H1 (cell line): ENCODE measurements around the gene CACNA1C. TPM values are rescaled to one million over a fixed set of nuclear protein-coding genes. Genes with fewer than 3 reads are reported as not detected.

ENCODE experiments used
- CTCF ChIA-PET: fragments of 300-600 bp; sonication (Branson Sonifier 250); formaldehyde crosslinking; loops from one replicate; lab custom pipeline; 2021; ENCODE audit not compliant: partially characterized antibody; lab: Charles Lee
- POLR2A ChIA-PET: fragments of 300-600 bp; sonication (Branson Sonifier 250); formaldehyde crosslinking; loops from one replicate; lab custom pipeline; 2021; ENCODE audit warnings: inconsistent platforms; ENCODE audit not compliant: partially characterized antibody; lab: Charles Lee
- DNase-seq, 2 experiments: peaks; one replicate each; pipeline versions ENCODE4 v3.0.0 to v3.0.0-alpha.2; 2010 to 2022; ENCODE audit warnings: low spot score in 2 of 2, low read depth in 1 of 2, mixed read lengths in 1 of 2
- FAIRE-seq: peaks from 2 replicates; lab custom pipeline; 2011; peaks lifted over from hg19 to GRCh38; lab: Jason Lieb, UNC
- H2AFZ ChIP-seq: 2 replicates; pipeline ENCODE4 v1.8.1; 2012; ENCODE audit warnings: low read length, inconsistent platforms
- H2AK5ac ChIP-seq: 2 replicates; pipeline ENCODE4 v1.6.1; 2013; ENCODE audit warnings: low read depth, low read length
- H2BK120ac ChIP-seq: replicated peaks from 2 replicates; pipeline ENCODE3; 2013; ENCODE audit warnings: low read depth, low read length, inconsistent platforms
- H2BK12ac ChIP-seq: 2 replicates; pipeline ENCODE4 v1.6.1; 2013; ENCODE audit warnings: low read depth, low read length
- H2BK15ac ChIP-seq: 2 replicates; pipeline ENCODE4 v1.6.1; 2013; ENCODE audit warnings: low read length
- H2BK20ac ChIP-seq: 2 replicates; pipeline ENCODE4 v1.6.1; 2013; ENCODE audit warnings: low read length
- H2BK5ac ChIP-seq: 2 replicates; pipeline ENCODE4 v1.6.1; 2013; ENCODE audit warnings: low read depth, low read length
- H3K14ac ChIP-seq: 2 replicates; pipeline ENCODE4 v1.6.1; 2013; ENCODE audit warnings: inconsistent platforms; ENCODE audit not compliant: insufficient read length
- H3K18ac ChIP-seq: 2 replicates; pipeline ENCODE4 v1.6.1; 2013; ENCODE audit warnings: low read length; ENCODE audit errors: extremely low read depth
- H3K23ac ChIP-seq: 2 replicates; pipeline ENCODE4 v1.6.1; 2013; ENCODE audit warnings: inconsistent platforms; ENCODE audit not compliant: insufficient read length
- H3K23me2 ChIP-seq: 2 replicates; pipeline ENCODE4 v1.6.1; 2013; ENCODE audit warnings: low read depth, low read length
- H3K27ac ChIP-seq: 2 replicates; pipeline ENCODE4 v1.6.1; 2011; ENCODE audit warnings: low read depth, low read length, inconsistent platforms
- H3K27me3 ChIP-seq, 4 experiments: replicated peaks in 1 of 4; 1 replicate in 1 of 4; 2 replicates in 3 of 4; pipeline versions ENCODE4 v1.6.1 to v1.8.1; 2011 to 2013; ENCODE audit warnings: low read length in 3 of 4, mild to moderate bottlenecking in 3 of 4, inconsistent platforms in 2 of 4, mixed read lengths in 2 of 4, moderate library complexity in 1 of 4; ENCODE audit not compliant: control insufficient read depth in 3 of 4, insufficient read depth in 3 of 4; ENCODE audit errors: extremely low read depth in 1 of 4
- H3K36me3 ChIP-seq, 4 experiments: 2 replicates each; pipeline versions ENCODE4 v1.6.1 to v1.8.1; 2011 to 2013; ENCODE audit warnings: mild to moderate bottlenecking in 4 of 4, low read length in 3 of 4, moderate library complexity in 2 of 4, control low read depth in 1 of 4, inconsistent platforms in 1 of 4; ENCODE audit not compliant: insufficient read depth in 4 of 4, control insufficient read depth in 2 of 4
- H3K4ac ChIP-seq: replicated peaks from 2 replicates; pipeline ENCODE3; 2013; ENCODE audit warnings: low read length, low read depth, mixed read lengths, inconsistent platforms; ENCODE audit not compliant: insufficient read length
- H3K4me1 ChIP-seq, 4 experiments: replicated peaks in 1 of 4; 1 replicate in 1 of 4; 2 replicates in 3 of 4; pipeline versions ENCODE4 v1.6.1 to v1.8.1; 2011 to 2013; ENCODE audit warnings: low read length in 3 of 4, inconsistent platforms in 2 of 4, mixed read lengths in 1 of 4; ENCODE audit not compliant: insufficient read depth in 4 of 4, control insufficient read depth in 3 of 4
- H3K4me2 ChIP-seq, 2 experiments: 2 replicates each; pipeline versions ENCODE4 v1.6.1 to v1.8.1; 2011 to 2013; ENCODE audit warnings: low read depth in 2 of 2, low read length in 2 of 2, control low read depth in 1 of 2, inconsistent platforms in 1 of 2, mild to moderate bottlenecking in 1 of 2; ENCODE audit not compliant: insufficient read depth in 1 of 2
- H3K4me3 ChIP-seq, 4 experiments: fragments of 200-600, 300-600 bp in 1 of 4; sonication (generic), shearing (Covaris generic), sonication (Bioruptor Twin) in 1 of 4; 2 replicates each; pipeline versions ENCODE4 v1.5.1 to v1.8.1; 2011 to 2016; ENCODE audit warnings: low read length in 4 of 4, low read depth in 3 of 4, control low read depth in 2 of 4, inconsistent platforms in 2 of 4, mild to moderate bottlenecking in 2 of 4, mixed read lengths in 1 of 4, moderate library complexity in 1 of 4; ENCODE audit not compliant: insufficient read depth in 2 of 4; ENCODE audit errors: extremely low read depth in 1 of 4
- H3K56ac ChIP-seq: replicated peaks from 2 replicates; pipeline ENCODE3; 2013; ENCODE audit warnings: low read depth, mild to moderate bottlenecking, mixed read lengths, low read length, inconsistent platforms; ENCODE audit not compliant: insufficient read length
- H3K79me1 ChIP-seq: 2 replicates; pipeline ENCODE4 v1.6.1; 2013; ENCODE audit warnings: low read depth, low read length, control low read depth
- H3K79me2 ChIP-seq, 2 experiments: 2 replicates each; pipeline versions ENCODE4 v1.6.1 to v1.8.1; 2012 to 2013; ENCODE audit warnings: low read length in 2 of 2, mild to moderate bottlenecking in 2 of 2, inconsistent platforms in 1 of 2; ENCODE audit not compliant: insufficient read depth in 2 of 2, control insufficient read depth in 1 of 2
- H3K9ac ChIP-seq, 4 experiments: replicated peaks in 1 of 4; 1 replicate in 1 of 4; 2 replicates in 3 of 4; pipeline versions ENCODE4 v1.6.1 to v1.8.1; 2011 to 2013; ENCODE audit warnings: low read depth in 3 of 4, low read length in 3 of 4, control low read depth in 2 of 4, mild to moderate bottlenecking in 2 of 4, moderate library complexity in 2 of 4, inconsistent platforms in 1 of 4; ENCODE audit errors: extremely low read depth in 1 of 4
- H3K9me3 ChIP-seq, 2 experiments: 2 replicates each; pipeline versions ENCODE4 v1.6.1 to v1.8.1; 2012 to 2013; ENCODE audit warnings: mild to moderate bottlenecking in 2 of 2, moderate library complexity in 2 of 2, control low read depth in 1 of 2, inconsistent platforms in 1 of 2, low read depth in 1 of 2, low read length in 1 of 2, mixed read lengths in 1 of 2; ENCODE audit not compliant: insufficient read depth in 2 of 2
- H4K20me1 ChIP-seq, 2 experiments: replicated peaks in 1 of 2; 2 replicates each; pipeline versions ENCODE3 to v1.8.1; 2011 to 2013; ENCODE audit warnings: inconsistent platforms in 2 of 2, low read length in 2 of 2, mild to moderate bottlenecking in 1 of 2; ENCODE audit not compliant: insufficient read depth in 2 of 2, control insufficient read depth in 1 of 2
- H4K5ac ChIP-seq: 2 replicates; pipeline ENCODE4 v1.6.1; 2013; ENCODE audit warnings: low read length, low read depth, mixed read lengths, inconsistent platforms; ENCODE audit not compliant: insufficient read length
- H4K8ac ChIP-seq: 2 replicates; pipeline ENCODE4 v1.8.0; 2013; ENCODE audit warnings: mild to moderate bottlenecking, moderate library complexity, low read length, inconsistent platforms; ENCODE audit not compliant: insufficient read depth; ENCODE audit errors: extremely low read depth
- H4K91ac ChIP-seq: replicated peaks from 2 replicates; pipeline ENCODE3; 2013; ENCODE audit warnings: low read length, mixed read lengths, inconsistent platforms; ENCODE audit not compliant: insufficient read length
- BRCA1 ChIP-seq: IDR thresholded peaks from 2 replicates; pipeline ENCODE4 v1.6.1; 2012; ENCODE audit warnings: low read depth, low read length, improper control_type of control experiment
- WGBS, 2 experiments: shearing (Covaris generic) in 1 of 2; methylation state at CpG; one replicate each; pipeline versions ENCODE4 v1.1.6 to v1.1.7; 2013 to 2015; ENCODE audit warnings: low lambda C conversion rate in 2 of 2, mixed read lengths in 2 of 2, inconsistent platforms in 1 of 2, low coverage in 1 of 2, missing lambda C conversion rate in 1 of 2; ENCODE audit not compliant: insufficient replicate concordance in 2 of 2, insufficient coverage in 1 of 2, insufficient read length in 1 of 2; ENCODE audit errors: extremely low coverage in 1 of 2, missing lambda C conversion rate in 1 of 2; 5-methylcytosine and 5-hydroxymethylcytosine counted together
- polyA plus RNA-seq, 7 experiments: library from polyadenylated mRNA; depleted of rRNA in 3 of 7; stranded (reverse) in 5 of 7; unstranded in 2 of 7; fragments of >200 nt in 5 of 7; fragments of 200-250 nt in 2 of 7; gene quantifications; 1 replicate in 5 of 7; 2 replicates in 1 of 7; 4 replicates in 1 of 7; pipeline versions ENCODE4 v1.2.1 to v1.2.3, GENCODE V29; 2011 to 2013; ENCODE audit warnings: missing spikeins in 2 of 7, mixed read lengths in 2 of 7
- total RNA-seq: library from RNA; stranded (reverse); fragmentation: NEBNext Ultra II Directional; extraction: Animal tissue kit (Norgen Biotek cat#: 25700); gene quantifications from 2 replicates; pipeline ENCODE4 v1.2.1, GENCODE V29; 2021

CACNA1C gene
- total and polyA plus RNA-seq, 2 of the 8 experiments (the other 6 are each of a cell fraction or from before 2014, with no cell fraction given), result 1.3 TPM

- Histone ChIP-seq H3K4me1 (peaks cover 0 to 3% (median 0%) of the 10 kb centered on the region in 4 experiments; a peak in 3 of 7 replicates), H3K9ac (no peak overlapping the region), H3K27ac (no peak overlapping the region), H3K4me3 (no peak overlapping the region), H2AK5ac (no peak overlapping the region), H3K27me3 (no peaks in the 10 kb centered on the region), H3K56ac (no peak overlapping the region), H2BK20ac (no peak overlapping the region), H3K79me2 (no peaks in the 10 kb centered on the region), H2AFZ (no peak overlapping the region), H3K23ac (no peak overlapping the region), H3K23me2 (no peaks in the 10 kb centered on the region), H4K91ac (no peak overlapping the region), H2BK5ac (no peak overlapping the region), H4K5ac (no peak overlapping the region), H2BK120ac (no peak overlapping the region), H3K4me2 (no peak overlapping the region), H3K14ac (no peak overlapping the region), H3K18ac (no peak overlapping the region), H2BK12ac (no peak overlapping the region), H3K4ac (no peak overlapping the region), H2BK15ac (no peak overlapping the region), H4K20me1 (no peaks in the 10 kb centered on the region), H3K9me3 (peaks cover 4 to 7% of the 10 kb centered on the region in 2 experiments; a peak in 1 of 4 replicates), H3K79me1 (no peaks in the 10 kb centered on the region), H3K36me3 (no peaks in the 10 kb centered on the region), H4K8ac (no peak overlapping the region)
- ChIA-PET POLR2A (no interaction called here), CTCF (interaction anchor here (1.4 kb wide), 1 partner anchor 7 kb away, joined by 3 read pairs; no protein-coding TSS in a partner anchor)
- no peak for TF ChIP-seq BRCA1
- WGBS, 2 experiments, result 91% methylated on average over 3 of the region's 3 CpGs; no CpG with 5 or more reads in 1 of the 2 experiments
- no peak for DNase-seq
- FAIRE-seq, result no peak
Measured at GRCh38 chr12:2543801-2544200, 491.0 kb downstream of the CACNA1C start.
